Adrenal gland (tissue), 12 donors: ENCODE data around the gene PTPN14. TPM values are rescaled to one million over a fixed set of nuclear protein-coding genes. Genes with fewer than 3 reads are reported as not detected.
"Not testable (repeated sequence)": the region's sequence is repeated elsewhere in the genome, so short reads cannot be mapped to it uniquely, and the experiment has no call there.

Source experiments
- DNase-seq, 7 donors: peaks; one replicate each; pipeline ENCODE4 v3.0.0-alpha.2; 2019 to 2020
- H3K27ac ChIP-seq, 5 donors: fragments of 200-600 bp; sonication (generic) in 4 of 5; 1 replicate in 3 of 5; 2 replicates in 2 of 5; pipeline versions ENCODE4 v1.5.1 to v1.8.0; 2016 to 2020; ENCODE audit warnings: mild to moderate bottlenecking in 1 of 5
- H3K27me3 ChIP-seq: fragments of 200-600 bp; 2 replicates; pipeline ENCODE4 v1.8.0; 2021
- H3K36me3 ChIP-seq, 2 donors: fragments of 200-600 bp; replicated peaks in 1 of 2; 1 replicate in 1 of 2; 2 replicates in 1 of 2; pipeline versions ENCODE4 v1.5.1 to v1.8.0; 2018 to 2022
- H3K4me1 ChIP-seq, 2 donors: fragments of 200-600 bp; replicated peaks in 1 of 2; 1 replicate in 1 of 2; 2 replicates in 1 of 2; pipeline versions ENCODE4 v1.5.1 to v1.8.0; 2018 to 2021
- H3K4me3 ChIP-seq, 4 donors: fragments of 200-600 bp; sonication (generic) in 3 of 4; one replicate each; pipeline ENCODE4 v1.5.1; 2016 to 2018
- H3K9me3 ChIP-seq, 3 donors: fragments of 200-600 bp; sonication (generic) in 1 of 3; replicated peaks in 1 of 3; 1 replicate in 2 of 3; 2 replicates in 1 of 3; pipeline versions ENCODE4 v1.5.1 to v1.8.0; 2016 to 2021
- POLR2A ChIP-seq, 2 donors: fragments of 450-650 bp; IDR thresholded peaks; one replicate each; pipeline ENCODE4 v1.6.1; 2017; ENCODE audit warnings: antibody characterized with exemption in 2 of 2, mild to moderate bottlenecking in 2 of 2, moderate library complexity in 1 of 2
- WGBS, 4 donors: extraction: QIAGEN DNeasy Blood & Tissue Kit in 2 of 4; methylation state at CpG; one replicate each; pipeline versions ENCODE4 v1.1.5 to v1.1.7; 2013 to 2017; 5-methylcytosine and 5-hydroxymethylcytosine counted together
- intact Hi-C, 2 donors: fragments of 100-400 bp; cut with DNase I; formaldehyde crosslinking; loops; one replicate each; pipeline versions ENCODE4 v1.14.1 to v1.15.0; 2022 to 2023
- polyA plus RNA-seq, 3 donors: library from polyadenylated mRNA; stranded (reverse); fragments of 200-250 nt in 2 of 3; fragments of 350-450 nt in 1 of 3; fragmentation: Illumina TruSeq in 1 of 3; extraction: RNeasy Lipid Tissue Mini Kit (QIAGEN cat#74804) in 1 of 3; gene quantifications; one replicate each; pipeline ENCODE4 v1.2.3, GENCODE V29; 2013 to 2014
- total RNA-seq, 9 donors: library from RNA; depleted of rRNA in 4 of 9; stranded (reverse); fragments of >200 nt in 4 of 9; fragments of 120-200 nt in 1 of 9; fragmentation: NEBNext Ultra II Directional in 1 of 9; extraction: Animal tissue kit (Norgen Biotek cat#: 25700) in 1 of 9; gene quantifications; one replicate each; pipeline versions ENCODE4 v1.1.0 to v1.2.4, GENCODE V29; 2013 to 2023
- TF ChIP-seq, protein P1 (sequence below), 6 experiments: fragments of 450-650 bp in 4 of 6; fragments of 200-600 bp in 2 of 6; sonication (generic) in 1 of 6; IDR thresholded peaks; 1 replicate in 5 of 6; 2 replicates in 1 of 6; pipeline versions ENCODE4 v1.5.1 to v1.8.0; 2016 to 2021; ENCODE audit warnings: antibody characterized with exemption in 6 of 6, mild to moderate bottlenecking in 2 of 6, moderate library complexity in 1 of 6
- donor health status: healthy with polysubstance abuse.
- donor health status: Bipolar disorder and iron deficiency.
- donor health status: DM: yes; HTN: yes; CAD: no.
- donor health status: DM: no; HTN: no; CAD: no.
- donor health status: DM: no; HTN: no; CAD: no.
- donor health status: DM: yes; HTN: yes; CAD: no.

PTPN14 gene
- total and polyA plus RNA-seq, 12 donors, result 7.9 to 96.2 (median 32.0) TPM

DNA sequence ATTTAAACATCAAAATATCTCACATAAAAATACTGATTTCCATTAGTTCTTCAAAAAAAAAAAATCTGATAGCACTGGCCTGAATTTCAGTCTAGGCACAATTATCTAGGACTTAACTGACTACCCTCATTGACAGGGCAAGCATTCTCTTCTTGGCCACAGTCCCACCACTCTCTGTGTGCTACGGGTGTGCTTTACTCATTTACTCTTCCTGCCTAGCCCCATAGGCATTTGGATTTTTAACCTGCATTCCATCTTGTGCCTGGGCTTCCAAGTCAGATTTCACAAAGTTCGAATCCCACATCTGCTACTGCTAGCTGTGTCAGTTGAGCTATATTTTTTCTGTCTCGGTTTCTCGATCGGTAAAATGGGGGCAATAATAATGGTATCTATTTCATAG is 38.0 kb downstream of the PTPN14 start:
- no peaks in the 10 kb centered on the region for H3K9me3 ChIP-seq
- H3K27ac ChIP-seq, result no peak overlapping the region
- no peak for DNase-seq
- intact Hi-C loops, result no loop called here
- no peak overlapping the region for H3K4me3 ChIP-seq
- no peaks in the 10 kb centered on the region for H3K36me3 ChIP-seq
- peaks cover 9 to 14% of the 10 kb centered on the region in 2 donors for H3K4me1 ChIP-seq
- no peaks in the 10 kb centered on the region for H3K27me3 ChIP-seq
- 86 to 88% (median 87%) methylated on average over 5 of the region's 5 CpGs for WGBS, 4 donors
- TF ChIP-seq, protein P1, sequence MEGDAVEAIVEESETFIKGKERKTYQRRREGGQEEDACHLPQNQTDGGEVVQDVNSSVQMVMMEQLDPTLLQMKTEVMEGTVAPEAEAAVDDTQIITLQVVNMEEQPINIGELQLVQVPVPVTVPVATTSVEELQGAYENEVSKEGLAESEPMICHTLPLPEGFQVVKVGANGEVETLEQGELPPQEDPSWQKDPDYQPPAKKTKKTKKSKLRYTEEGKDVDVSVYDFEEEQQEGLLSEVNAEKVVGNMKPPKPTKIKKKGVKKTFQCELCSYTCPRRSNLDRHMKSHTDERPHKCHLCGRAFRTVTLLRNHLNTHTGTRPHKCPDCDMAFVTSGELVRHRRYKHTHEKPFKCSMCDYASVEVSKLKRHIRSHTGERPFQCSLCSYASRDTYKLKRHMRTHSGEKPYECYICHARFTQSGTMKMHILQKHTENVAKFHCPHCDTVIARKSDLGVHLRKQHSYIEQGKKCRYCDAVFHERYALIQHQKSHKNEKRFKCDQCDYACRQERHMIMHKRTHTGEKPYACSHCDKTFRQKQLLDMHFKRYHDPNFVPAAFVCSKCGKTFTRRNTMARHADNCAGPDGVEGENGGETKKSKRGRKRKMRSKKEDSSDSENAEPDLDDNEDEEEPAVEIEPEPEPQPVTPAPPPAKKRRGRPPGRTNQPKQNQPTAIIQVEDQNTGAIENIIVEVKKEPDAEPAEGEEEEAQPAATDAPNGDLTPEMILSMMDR (IDR thresholded peaks at IDR 0.05), result no peak
- no peak for TF ChIP-seq POLR2A (IDR thresholded peaks at IDR 0.05)

DNA sequence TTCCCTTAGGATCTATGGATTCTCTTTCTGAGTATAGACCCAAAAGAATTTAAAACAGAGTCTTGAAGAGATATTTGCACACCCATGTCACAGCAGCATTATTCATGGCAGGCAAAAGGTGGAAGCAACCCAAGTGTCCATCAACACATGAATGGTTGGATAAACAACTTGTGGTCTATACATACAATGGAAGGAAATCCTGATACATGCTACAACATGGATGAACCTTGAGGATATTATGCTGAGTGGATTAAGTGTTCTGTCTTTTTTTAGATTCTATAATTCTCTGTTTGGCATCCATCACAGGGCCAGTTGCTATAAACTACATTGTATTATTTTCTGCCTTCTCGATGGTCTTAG is 39.8 kb downstream of the PTPN14 start:
- H3K27me3 ChIP-seq, result no peaks in the 10 kb centered on the region
- H3K9me3 ChIP-seq, result no peaks in the 10 kb centered on the region
- no peak overlapping the region for H3K27ac ChIP-seq
- WGBS, 4 donors, result 79 to 89% (median 85%) methylated on average over 1 of the region's 1 CpG
- peaks cover 9 to 14% of the 10 kb centered on the region in 2 donors for H3K4me1 ChIP-seq
- H3K36me3 ChIP-seq, result no peaks in the 10 kb centered on the region
- no peak for DNase-seq
- intact Hi-C loops, result no loop called here
- TF ChIP-seq POLR2A (IDR thresholded peaks at IDR 0.05), result no peak
- TF ChIP-seq, protein P1 (IDR thresholded peaks at IDR 0.05), result no peak
- H3K4me3 ChIP-seq, result no peak overlapping the region

DNA sequence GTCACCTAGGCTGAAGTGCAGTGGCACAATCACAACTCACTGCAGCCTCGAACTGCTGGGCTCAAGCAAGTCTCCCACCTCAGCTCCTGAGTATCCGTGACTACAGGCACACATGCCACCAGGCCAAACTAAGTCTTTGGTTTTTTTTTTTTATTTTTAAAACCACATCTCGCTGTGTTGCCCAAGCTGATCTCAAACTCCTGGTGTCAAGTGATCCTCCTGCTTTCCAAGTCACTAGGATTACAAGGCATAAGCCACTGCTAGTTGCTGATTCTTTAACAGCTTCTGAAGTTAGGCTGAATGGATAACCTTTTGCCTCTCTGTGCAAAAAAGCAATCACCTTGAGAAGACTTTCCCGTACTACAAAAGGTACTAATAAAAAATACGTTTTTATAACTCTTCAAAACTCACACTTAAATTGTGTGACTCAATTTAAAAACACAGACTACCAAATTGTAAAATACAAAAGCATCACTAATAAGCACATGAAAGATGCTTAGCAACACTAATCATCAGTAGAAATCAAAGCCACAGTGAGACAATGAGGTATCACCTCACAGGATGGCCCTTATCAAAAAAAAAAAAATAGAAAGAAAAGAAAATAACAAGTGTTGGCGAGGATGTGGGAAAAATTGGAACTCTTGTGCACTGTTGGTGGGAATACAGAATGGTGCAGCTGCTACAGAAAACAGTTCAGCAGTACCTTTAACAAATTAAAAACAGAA is 40.3 kb downstream of the PTPN14 start:
- H3K4me1 ChIP-seq, result peaks cover 9 to 14% of the 10 kb centered on the region in 2 donors
- H3K27ac ChIP-seq, result no peak overlapping the region
- 88 to 94% (median 90%) methylated on average over 6 of the region's 6 CpGs for WGBS, 4 donors
- H3K36me3 ChIP-seq, result no peaks in the 10 kb centered on the region
- intact Hi-C loops, result no loop called here
- TF ChIP-seq, protein P1 (IDR thresholded peaks at IDR 0.05), result no peak
- no peak for TF ChIP-seq POLR2A (IDR thresholded peaks at IDR 0.05)
- H3K9me3 ChIP-seq, result no peaks in the 10 kb centered on the region
- no peaks in the 10 kb centered on the region for H3K27me3 ChIP-seq
- no peak overlapping the region for H3K4me3 ChIP-seq
- DNase-seq, result no peak

DNA sequence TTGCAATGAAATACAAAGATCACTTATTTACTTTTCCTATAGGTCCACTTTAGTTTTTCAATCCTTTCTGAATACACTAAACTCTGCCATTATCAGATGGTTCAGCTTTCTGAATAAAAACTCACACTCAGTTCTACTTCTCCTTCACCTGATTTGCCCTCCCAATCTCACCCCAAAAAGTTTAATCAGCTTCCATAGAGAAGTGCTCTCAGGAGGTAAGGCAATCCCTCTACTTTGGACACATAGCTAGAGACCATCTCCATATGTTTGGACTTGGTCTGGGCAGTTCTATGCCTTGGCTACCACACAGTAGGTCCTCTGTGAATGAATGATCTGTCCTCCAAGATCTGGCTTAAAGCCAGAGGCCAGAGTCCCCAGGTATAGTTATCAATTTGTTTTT is 40.9 kb downstream of the PTPN14 start:
- H3K27me3 ChIP-seq, result no peaks in the 10 kb centered on the region
- no peak overlapping the region for H3K27ac ChIP-seq
- intact Hi-C loops, result no loop called here
- no peak for DNase-seq
- TF ChIP-seq, protein P1 (IDR thresholded peaks at IDR 0.05), result no peak
- no peak for TF ChIP-seq POLR2A (IDR thresholded peaks at IDR 0.05)
- no peaks in the 10 kb centered on the region for H3K36me3 ChIP-seq
- no peak overlapping the region for H3K4me3 ChIP-seq
- peaks cover 9 to 13% of the 10 kb centered on the region in 2 donors for H3K4me1 ChIP-seq
- H3K9me3 ChIP-seq, result no peaks in the 10 kb centered on the region

DNA sequence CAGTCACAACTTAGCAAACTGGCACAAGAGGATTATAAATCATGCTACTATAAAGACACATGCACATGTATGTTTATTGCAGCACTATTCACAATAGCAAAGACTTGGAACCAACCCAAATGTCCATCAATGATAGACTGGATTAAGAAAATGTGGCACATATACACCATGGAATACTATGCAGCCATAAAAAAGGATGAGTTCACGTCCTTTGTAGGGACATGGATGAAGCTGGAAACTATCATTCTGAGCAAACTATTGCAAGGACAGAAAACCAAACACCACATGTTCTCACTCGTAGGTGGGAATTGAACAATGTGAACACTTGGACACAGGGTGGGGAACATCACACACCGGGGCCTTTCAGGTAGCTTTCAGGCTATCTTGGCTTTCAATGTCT is 41.8 kb downstream of the PTPN14 start:
- WGBS, 4 donors, result 88 to 98% (median 94%) methylated on average over 3 of the region's 3 CpGs
- intact Hi-C loops, H3K36me3 ChIP-seq, H3K4me1 ChIP-seq, H3K4me3 ChIP-seq, DNase-seq, H3K27ac ChIP-seq, H3K9me3 ChIP-seq, H3K27me3 ChIP-seq: not testable (repeated sequence)
